Measurements from ENCODE around the gene TSTD2.

The TSTD2 gene

DNA sequence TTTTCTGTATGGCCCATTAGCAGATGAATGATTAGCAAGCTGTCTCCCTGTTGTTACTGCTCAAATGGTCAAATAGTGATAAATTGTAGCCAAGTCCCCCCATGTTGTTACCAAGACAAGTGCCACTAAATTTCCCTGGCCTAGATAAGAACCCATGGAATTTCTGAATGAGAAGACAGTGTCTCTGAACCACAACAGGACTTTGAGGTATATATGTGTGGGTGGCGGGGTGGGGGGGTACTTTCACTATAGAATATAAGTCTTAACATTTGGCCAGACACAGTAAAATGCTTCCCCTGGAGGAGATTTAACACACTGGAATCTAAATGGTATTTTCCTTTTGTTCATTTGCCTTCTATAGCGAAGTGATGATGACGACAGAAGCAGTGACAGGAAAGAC lies 35.3 kb upstream of the TSTD2 start:
- Histone ChIP-seq H3K4me3 (ENCODE audit: low read length) (no peak overlapping the region), H3F3A (ENCODE audit: insufficient read depth, low read length) (no peaks in the 10 kb centered on the region), H3K9ac (ENCODE audit: low read length) (no peak overlapping the region), H3K9me2 (replicated peaks; ENCODE audit: insufficient read depth, low read length) (no peaks in the 10 kb centered on the region), H3K9me3 (replicated peaks; ENCODE audit: insufficient read depth, low read length) (no peaks in the 10 kb centered on the region), H3K27ac (ENCODE audit: low read length) (no peak overlapping the region), H4K20me1 (ENCODE audit: insufficient read depth, low read length) (no peaks in the 10 kb centered on the region), H3K36me3 (replicated peaks; ENCODE audit: insufficient read depth, low read length) (peaks cover 31% of the 10 kb centered on the region), H3K4me1 (ENCODE audit: low read length) (no peaks in the 10 kb centered on the region), H3K4me2 (ENCODE audit: low read depth, low read length) (no peak overlapping the region), H2AFZ (ENCODE audit: low read length) (no peak overlapping the region), H3K79me2 (ENCODE audit: low read length) (peaks cover 8% of the 10 kb centered on the region; the same call in 1 of the 2 replicates), H3K27me3 (replicated peaks; ENCODE audit: insufficient read depth, low read length) (no peaks in the 10 kb centered on the region)
- TF ChIP-seq, protein P1, sequence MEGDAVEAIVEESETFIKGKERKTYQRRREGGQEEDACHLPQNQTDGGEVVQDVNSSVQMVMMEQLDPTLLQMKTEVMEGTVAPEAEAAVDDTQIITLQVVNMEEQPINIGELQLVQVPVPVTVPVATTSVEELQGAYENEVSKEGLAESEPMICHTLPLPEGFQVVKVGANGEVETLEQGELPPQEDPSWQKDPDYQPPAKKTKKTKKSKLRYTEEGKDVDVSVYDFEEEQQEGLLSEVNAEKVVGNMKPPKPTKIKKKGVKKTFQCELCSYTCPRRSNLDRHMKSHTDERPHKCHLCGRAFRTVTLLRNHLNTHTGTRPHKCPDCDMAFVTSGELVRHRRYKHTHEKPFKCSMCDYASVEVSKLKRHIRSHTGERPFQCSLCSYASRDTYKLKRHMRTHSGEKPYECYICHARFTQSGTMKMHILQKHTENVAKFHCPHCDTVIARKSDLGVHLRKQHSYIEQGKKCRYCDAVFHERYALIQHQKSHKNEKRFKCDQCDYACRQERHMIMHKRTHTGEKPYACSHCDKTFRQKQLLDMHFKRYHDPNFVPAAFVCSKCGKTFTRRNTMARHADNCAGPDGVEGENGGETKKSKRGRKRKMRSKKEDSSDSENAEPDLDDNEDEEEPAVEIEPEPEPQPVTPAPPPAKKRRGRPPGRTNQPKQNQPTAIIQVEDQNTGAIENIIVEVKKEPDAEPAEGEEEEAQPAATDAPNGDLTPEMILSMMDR (IDR thresholded peaks at IDR 0.05; ENCODE audit: low read length) = no peak
- TF ChIP-seq EZH2phosphoT487 (IDR thresholded peaks at IDR 0.05; ENCODE audit: low read length) = no peak
- TF ChIP-seq EZH2 (optimal IDR thresholded peaks at IDR 0.05; ENCODE audit: low read depth, low read length) = no peak
- no peak for DNase-seq

DNA sequence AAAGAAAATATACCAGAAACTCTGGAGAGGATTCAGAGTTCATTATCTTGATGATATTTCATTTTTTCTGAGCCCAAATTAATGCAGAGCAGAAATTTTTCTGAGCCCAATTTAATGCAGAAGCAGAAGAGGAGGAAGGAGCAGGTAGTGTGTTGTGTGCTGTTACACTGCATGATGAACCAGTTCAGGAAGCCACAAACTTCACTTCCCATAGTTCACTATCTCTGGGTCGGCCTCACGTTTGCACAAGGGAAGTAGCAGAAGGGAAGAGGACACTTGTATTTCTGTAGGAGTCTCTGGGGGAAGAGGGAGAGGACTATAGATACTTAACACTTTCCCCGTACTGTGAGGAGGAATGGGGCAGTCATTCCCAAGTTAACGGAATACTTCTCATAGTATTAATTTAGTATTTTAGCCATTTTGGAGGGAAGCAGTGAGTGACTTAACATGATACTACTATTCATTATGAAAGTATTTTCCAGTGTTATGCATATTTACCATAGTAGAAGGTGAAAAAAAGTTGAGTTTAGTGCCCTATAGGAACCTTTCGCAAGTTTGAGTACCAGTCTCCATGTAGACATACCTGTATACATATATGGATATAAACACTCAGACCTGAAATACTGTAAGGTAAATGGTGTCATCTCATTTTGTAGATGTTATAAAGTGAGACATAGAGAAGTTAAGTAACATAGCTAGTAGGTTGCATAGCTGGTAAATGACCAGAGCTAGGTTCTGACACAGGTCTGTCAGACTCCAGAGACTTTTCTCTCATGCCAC lies 33.9 kb upstream of the TSTD2 start:
- H3K9me3 ChIP-seq (replicated peaks; ENCODE audit: insufficient read depth, low read length) = no peaks in the 10 kb centered on the region
- no peaks in the 10 kb centered on the region for H3F3A ChIP-seq (ENCODE audit: insufficient read depth, low read length)
- no peaks in the 10 kb centered on the region for H4K20me1 ChIP-seq (ENCODE audit: insufficient read depth, low read length)
- H3K4me1 ChIP-seq (ENCODE audit: low read length) = no peaks in the 10 kb centered on the region
- peaks cover 26% of the 10 kb centered on the region for H3K36me3 ChIP-seq (replicated peaks; ENCODE audit: insufficient read depth, low read length)
- H3K4me3 ChIP-seq (ENCODE audit: low read length) = no peak overlapping the region
- no peak overlapping the region for H3K9ac ChIP-seq (ENCODE audit: low read length)
- H3K27me3 ChIP-seq (replicated peaks; ENCODE audit: insufficient read depth, low read length) = no peaks in the 10 kb centered on the region
- no peak overlapping the region for H3K4me2 ChIP-seq (ENCODE audit: low read depth, low read length)
- no peak for DNase-seq
- H2AFZ ChIP-seq (ENCODE audit: low read length) = no peak overlapping the region
- H3K9me2 ChIP-seq (replicated peaks; ENCODE audit: insufficient read depth, low read length) = no peaks in the 10 kb centered on the region
- H3K79me2 ChIP-seq (ENCODE audit: low read length) = peaks cover 5% of the 10 kb centered on the region; the same call in 1 of the 2 replicates
- H3K27ac ChIP-seq (ENCODE audit: low read length) = no peak overlapping the region
- no peak for TF ChIP-seq EZH2phosphoT487 (IDR thresholded peaks at IDR 0.05; ENCODE audit: low read length)
- TF ChIP-seq EZH2 (optimal IDR thresholded peaks at IDR 0.05; ENCODE audit: low read depth, low read length) = no peak
- TF ChIP-seq, protein P1 (IDR thresholded peaks at IDR 0.05; ENCODE audit: low read length) = no peak

DNA sequence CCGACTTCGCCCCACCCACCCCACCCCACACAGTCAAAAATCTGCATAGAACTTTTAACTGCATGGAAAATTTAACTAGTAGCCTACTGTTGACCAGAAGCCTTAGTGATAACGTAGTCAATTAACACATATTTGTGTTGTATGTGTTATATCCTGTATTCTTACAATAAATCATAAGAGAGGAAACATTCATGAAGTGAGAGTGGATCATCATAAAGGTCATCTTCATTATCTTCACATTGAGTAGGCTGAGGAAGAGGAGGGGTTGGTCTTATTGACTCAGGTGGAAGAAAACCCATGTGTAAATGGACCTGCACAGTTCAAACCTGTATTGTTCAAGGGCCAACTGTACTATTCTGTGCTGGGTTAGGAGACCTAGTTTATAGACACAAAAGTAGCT lies 32.6 kb upstream of the TSTD2 start:
- no peak overlapping the region for H3K27ac ChIP-seq (ENCODE audit: low read length)
- H3K36me3 ChIP-seq (replicated peaks; ENCODE audit: insufficient read depth, low read length) = peaks cover 30% of the 10 kb centered on the region
- no peaks in the 10 kb centered on the region for H3K4me1 ChIP-seq (ENCODE audit: low read length)
- H3K9me3 ChIP-seq (replicated peaks; ENCODE audit: insufficient read depth, low read length) = no peaks in the 10 kb centered on the region
- no peaks in the 10 kb centered on the region for H4K20me1 ChIP-seq (ENCODE audit: insufficient read depth, low read length)
- no peaks in the 10 kb centered on the region for H3F3A ChIP-seq (ENCODE audit: insufficient read depth, low read length)
- H2AFZ ChIP-seq (ENCODE audit: low read length) = no peak overlapping the region
- no peaks in the 10 kb centered on the region for H3K27me3 ChIP-seq (replicated peaks; ENCODE audit: insufficient read depth, low read length)
- DNase-seq = no peak
- H3K4me3 ChIP-seq (ENCODE audit: low read length) = no peak overlapping the region
- TF ChIP-seq, protein P1 (IDR thresholded peaks at IDR 0.05; ENCODE audit: low read length) = no peak
- TF ChIP-seq EZH2 (optimal IDR thresholded peaks at IDR 0.05; ENCODE audit: low read depth, low read length) (no peak), EZH2phosphoT487 (IDR thresholded peaks at IDR 0.05; ENCODE audit: low read length) (no peak)
- no peak overlapping the region for H3K9ac ChIP-seq (ENCODE audit: low read length)
- H3K9me2 ChIP-seq (replicated peaks; ENCODE audit: insufficient read depth, low read length) = no peaks in the 10 kb centered on the region
- H3K4me2 ChIP-seq (ENCODE audit: low read depth, low read length) = no peak overlapping the region
- H3K79me2 ChIP-seq (ENCODE audit: low read length) = peaks cover 5% of the 10 kb centered on the region; the same call in 1 of the 2 replicates

Data from MM.1S (cell line).